MM.1S (cell line): Measurements from ENCODE around the gene SSU72.
"Not testable (repeated sequence)": the region's sequence is repeated elsewhere in the genome, so short reads cannot be mapped to it uniquely, and the experiment has no call there.

Source experiments
- EZH2 ChIP-seq: fragments of 300-600 bp; sonication (generic); optimal IDR thresholded peaks from 2 replicates; pipeline ENCODE3; 2017; ENCODE audit warnings: low read depth, mild to moderate bottlenecking, antibody characterized with exemption, low read length, mixed read lengths
- EZH2phosphoT487 ChIP-seq: fragments of 300-600 bp; sonication (generic); IDR thresholded peaks from 2 replicates; pipeline ENCODE4 v1.6.1; 2018; ENCODE audit warnings: antibody characterized with exemption, low read length
- TF ChIP-seq, protein P1 (sequence below): fragments of 300-600 bp; sonication (generic); IDR thresholded peaks from 2 replicates; pipeline ENCODE4 v1.5.1; 2016; ENCODE audit warnings: antibody characterized with exemption, low read length, mixed read lengths

- TF ChIP-seq EZH2, EZH2phosphoT487: not testable (repeated sequence)
- TF ChIP-seq, protein P1, sequence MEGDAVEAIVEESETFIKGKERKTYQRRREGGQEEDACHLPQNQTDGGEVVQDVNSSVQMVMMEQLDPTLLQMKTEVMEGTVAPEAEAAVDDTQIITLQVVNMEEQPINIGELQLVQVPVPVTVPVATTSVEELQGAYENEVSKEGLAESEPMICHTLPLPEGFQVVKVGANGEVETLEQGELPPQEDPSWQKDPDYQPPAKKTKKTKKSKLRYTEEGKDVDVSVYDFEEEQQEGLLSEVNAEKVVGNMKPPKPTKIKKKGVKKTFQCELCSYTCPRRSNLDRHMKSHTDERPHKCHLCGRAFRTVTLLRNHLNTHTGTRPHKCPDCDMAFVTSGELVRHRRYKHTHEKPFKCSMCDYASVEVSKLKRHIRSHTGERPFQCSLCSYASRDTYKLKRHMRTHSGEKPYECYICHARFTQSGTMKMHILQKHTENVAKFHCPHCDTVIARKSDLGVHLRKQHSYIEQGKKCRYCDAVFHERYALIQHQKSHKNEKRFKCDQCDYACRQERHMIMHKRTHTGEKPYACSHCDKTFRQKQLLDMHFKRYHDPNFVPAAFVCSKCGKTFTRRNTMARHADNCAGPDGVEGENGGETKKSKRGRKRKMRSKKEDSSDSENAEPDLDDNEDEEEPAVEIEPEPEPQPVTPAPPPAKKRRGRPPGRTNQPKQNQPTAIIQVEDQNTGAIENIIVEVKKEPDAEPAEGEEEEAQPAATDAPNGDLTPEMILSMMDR, result not testable (repeated sequence)
These were observed 69.3 kb downstream of the SSU72 start for GRCh38 chr1:1505366-1505798.
